GM23338 (cell line): ENCODE results near the gene MAN1C1. TPM values are rescaled to one million over a fixed set of nuclear protein-coding genes. Genes with fewer than 3 reads are reported as not detected.

ENCODE experiments used
- ATAC-seq: fragments of 200-7000 bp; cut with Tn5 transposase; 3 replicates; pipeline ENCODE4 v1.9.1; 2020
- DNase-seq: peaks from one replicate; pipeline ENCODE4 v3.0.0-alpha.2; 2015; ENCODE audit warnings: low spot score
- H2AFZ ChIP-seq: fragments of 200-600 bp; sonication (generic); 2 replicates; pipeline ENCODE4 v1.8.0; 2016; ENCODE audit warnings: antibody characterized with exemption, mild to moderate bottlenecking, moderate library complexity
- H3F3A ChIP-seq: fragments of 200-600 bp; sonication (generic); replicated peaks from 2 replicates; pipeline ENCODE4 v1.8.0; 2017; ENCODE audit warnings: antibody characterized with exemption, mixed run types, low read depth
- H3K27ac ChIP-seq: fragments of 200-600 bp; sonication (generic); 2 replicates; pipeline ENCODE4 v1.6.1; 2016; ENCODE audit warnings: low read depth
- H3K27me3 ChIP-seq: fragments of 200-600 bp; sonication (generic); 2 replicates; pipeline ENCODE4 v1.8.0; 2016; ENCODE audit warnings: mild to moderate bottlenecking, mixed run types, moderate library complexity; ENCODE audit not compliant: insufficient read depth
- H3K36me3 ChIP-seq: fragments of 200-600 bp; sonication (generic); 2 replicates; pipeline ENCODE4 v1.8.0; 2016; ENCODE audit warnings: mild to moderate bottlenecking; ENCODE audit not compliant: insufficient read depth
- H3K4me1 ChIP-seq: fragments of 200-600 bp; sonication (generic); 2 replicates; pipeline ENCODE4 v1.8.0; 2016; ENCODE audit warnings: mild to moderate bottlenecking, moderate library complexity; ENCODE audit not compliant: insufficient read depth
- H3K4me2 ChIP-seq: fragments of 200-600 bp; sonication (generic); 2 replicates; pipeline ENCODE4 v1.7.1; 2017; ENCODE audit warnings: mixed run types
- H3K4me3 ChIP-seq: fragments of 200-600 bp; sonication (generic); 2 replicates; pipeline ENCODE4 v1.6.1; 2016; ENCODE audit warnings: mixed run types
- H3K79me2 ChIP-seq: fragments of 200-600 bp; sonication (generic); replicated peaks from 2 replicates; pipeline ENCODE4 v1.8.0; 2017; ENCODE audit warnings: mild to moderate bottlenecking; ENCODE audit not compliant: insufficient read depth
- H3K9me2 ChIP-seq: fragments of 200-600 bp; sonication (generic); 2 replicates; pipeline ENCODE4 v1.8.0; 2017; ENCODE audit not compliant: insufficient read depth
- H4K20me1 ChIP-seq: fragments of 200-600 bp; sonication (generic); replicated peaks from 2 replicates; pipeline ENCODE4 v1.8.0; 2017; ENCODE audit warnings: mild to moderate bottlenecking; ENCODE audit not compliant: insufficient read depth
- H3K27ac Mint-ChIP-seq: 2 replicates; pipeline ENCODE4 v1.8.0; 2020; ENCODE audit warnings: inconsistent platforms, mild to moderate bottlenecking, moderate library complexity, mixed read lengths
- H3K27me3 Mint-ChIP-seq: 3 replicates; pipeline ENCODE4 v1.8.0; 2022; ENCODE audit warnings: low read depth, mild to moderate bottlenecking, moderate library complexity, mixed read lengths, inconsistent platforms; ENCODE audit not compliant: insufficient read depth, poor library complexity
- H3K36me3 Mint-ChIP-seq: 3 replicates; pipeline ENCODE4 v1.8.0; 2021; ENCODE audit warnings: low read depth, mild to moderate bottlenecking, inconsistent platforms, moderate library complexity, mixed read lengths
- H3K4me1 Mint-ChIP-seq: 3 replicates; pipeline ENCODE4 v1.8.0; 2020; ENCODE audit warnings: mild to moderate bottlenecking, inconsistent platforms, mixed read lengths
- H3K4me3 Mint-ChIP-seq: 3 replicates; pipeline ENCODE4 v1.8.0; 2021; ENCODE audit warnings: moderate library complexity, mild to moderate bottlenecking, inconsistent platforms, mixed read lengths
- H3K9me3 Mint-ChIP-seq: 3 replicates; pipeline ENCODE4 v1.8.0; 2020; ENCODE audit warnings: moderate library complexity, mild to moderate bottlenecking, inconsistent platforms, mixed read lengths
- CREB1 ChIP-seq: fragments of 250-450 bp; sonication (Bioruptor Pico); IDR thresholded peaks from 2 replicates; pipeline ENCODE4 v1.5.0; 2020; ENCODE audit warnings: low read depth, mild to moderate bottlenecking, moderate library complexity
- EZH2 ChIP-seq: fragments of 200-600 bp; sonication (generic); IDR thresholded peaks from one replicate; pipeline ENCODE4 v1.8.0; 2017; ENCODE audit warnings: antibody characterized with exemption, mild to moderate bottlenecking, low read depth; ENCODE audit not compliant: unreplicated experiment
- EZH2phosphoT487 ChIP-seq: fragments of 200-600 bp; sonication (generic); IDR thresholded peaks from one replicate; pipeline ENCODE4 v1.8.1; 2018; ENCODE audit warnings: antibody characterized with exemption; ENCODE audit not compliant: unreplicated experiment
- JUNB ChIP-seq: IDR thresholded peaks from one replicate; pipeline ENCODE4 v1.6.1; 2016; ENCODE audit warnings: antibody characterized with exemption; ENCODE audit not compliant: unreplicated experiment
- NANOG ChIP-seq: IDR thresholded peaks from 2 replicates; pipeline ENCODE4 v1.6.1; 2016; ENCODE audit warnings: antibody characterized with exemption, borderline replicate concordance
- POLR2AphosphoS5 ChIP-seq: IDR thresholded peaks from 2 replicates; pipeline ENCODE4 v1.6.1; 2016; ENCODE audit warnings: antibody characterized with exemption, low read depth
- STAT1 ChIP-seq: IDR thresholded peaks from one replicate; pipeline ENCODE4 v1.6.1; 2016; ENCODE audit warnings: antibody characterized with exemption; ENCODE audit not compliant: unreplicated experiment
- ZNF114 ChIP-seq: fragments of 250-450 bp; sonication (Bioruptor Pico); IDR thresholded peaks from 2 replicates; pipeline ENCODE4 v1.5.0; 2020; ENCODE audit warnings: mild to moderate bottlenecking, moderate library complexity
- ZNF331 ChIP-seq: fragments of 250-450 bp; sonication (Bioruptor Pico); IDR thresholded peaks from 2 replicates; pipeline ENCODE4 v1.5.0; 2020; ENCODE audit warnings: low read depth, mild to moderate bottlenecking, moderate library complexity
- polyA plus RNA-seq: library from polyadenylated mRNA; unstranded; fragments of >200 nt; fragmentation: Nextera tagmentation; extraction: Ambion mirVana; gene quantifications from 2 replicates; pipeline ENCODE4 v1.2.1, GENCODE V29; 2016
- total RNA-seq: library from RNA; depleted of rRNA; stranded (reverse); fragments of >200 nt; shearing (Covaris generic); gene quantifications from 2 replicates; pipeline ENCODE4 v1.2.3, GENCODE V29; 2014
- TF ChIP-seq, protein P1 (sequence below): fragments of 250-450 bp; sonication (Bioruptor Pico); IDR thresholded peaks from 2 replicates; pipeline ENCODE4 v1.5.0; 2020; ENCODE audit warnings: mild to moderate bottlenecking, moderate library complexity
- TF ChIP-seq, protein P2 (sequence below): IDR thresholded peaks from 2 replicates; pipeline ENCODE4 v1.6.1; 2016; ENCODE audit warnings: antibody characterized with exemption
- TF ChIP-seq, protein P3 (sequence below), 2 experiments: fragments of 200-600 bp in 1 of 2; sonication (generic) in 1 of 2; conservative IDR thresholded peaks; 2 replicates each; pipeline versions ENCODE4 v1.5.1 to v1.6.1; 2016 to 2017; ENCODE audit warnings: antibody characterized with exemption in 2 of 2, low read depth in 2 of 2, mild to moderate bottlenecking in 2 of 2, moderate library complexity in 1 of 2
- TF ChIP-seq, protein P4 (sequence below): IDR thresholded peaks from one replicate; pipeline ENCODE4 v1.6.1; 2018; ENCODE audit warnings: antibody characterized with exemption; ENCODE audit not compliant: unreplicated experiment

Gene MAN1C1
- total and polyA plus RNA-seq, 2 experiments from 2014 or later = 5.4 to 13.6 TPM

DNA sequence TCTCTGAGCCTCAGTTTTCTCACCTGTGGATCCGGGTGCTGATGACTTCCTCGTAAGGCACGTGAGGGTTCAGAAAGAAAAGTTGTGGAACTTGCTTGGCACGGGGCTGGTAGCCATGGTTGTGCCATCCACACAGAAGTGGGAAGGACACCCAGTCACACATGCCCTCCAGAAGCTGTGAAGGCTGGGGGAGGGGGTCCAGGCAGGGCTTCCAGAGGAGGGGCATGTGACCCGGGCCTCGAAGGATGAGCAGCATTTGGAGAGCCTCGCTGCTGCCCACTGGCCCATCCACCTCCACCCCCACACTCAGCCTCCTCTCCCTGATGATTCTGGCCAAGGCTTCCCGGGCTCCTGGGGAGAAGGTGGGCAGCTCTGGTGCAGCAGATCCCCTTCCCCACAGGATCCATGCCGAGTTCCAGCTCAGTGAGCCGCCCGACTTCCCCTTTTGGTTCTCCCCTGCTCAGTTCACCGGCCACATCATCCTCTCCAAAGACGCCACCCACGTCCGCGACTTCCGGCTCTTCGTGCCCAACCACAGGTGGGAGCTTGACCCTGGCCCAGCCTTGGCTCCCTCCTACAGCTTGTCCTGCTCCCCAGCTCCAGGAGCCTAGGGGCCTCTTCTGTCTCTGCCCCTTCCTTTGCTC is 192.8 kb downstream of the MAN1C1 start:
- no peak overlapping the region for H3K27ac Mint-ChIP-seq
- no peaks in the 10 kb centered on the region for H3K27me3 ChIP-seq
- H3K27ac ChIP-seq = no peak overlapping the region
- ATAC-seq = no peak
- H3K4me3 ChIP-seq = no peak overlapping the region
- peaks cover 18% of the 10 kb centered on the region for H3K36me3 Mint-ChIP-seq
- no peaks in the 10 kb centered on the region for H4K20me1 ChIP-seq
- no peaks in the 10 kb centered on the region; the same call in 1 of the 2 replicates for H3F3A ChIP-seq
- no peak overlapping the region for H3K4me3 Mint-ChIP-seq
- H3K4me1 ChIP-seq = no peaks in the 10 kb centered on the region; the same call in 1 of the 2 replicates
- H3K9me2 ChIP-seq = no peaks in the 10 kb centered on the region
- DNase-seq = no peak
- H3K9me3 Mint-ChIP-seq = no peaks in the 10 kb centered on the region
- H3K27me3 Mint-ChIP-seq = peaks cover 9% of the 10 kb centered on the region
- TF ChIP-seq NANOG = no peak
- TF ChIP-seq, protein P1, sequence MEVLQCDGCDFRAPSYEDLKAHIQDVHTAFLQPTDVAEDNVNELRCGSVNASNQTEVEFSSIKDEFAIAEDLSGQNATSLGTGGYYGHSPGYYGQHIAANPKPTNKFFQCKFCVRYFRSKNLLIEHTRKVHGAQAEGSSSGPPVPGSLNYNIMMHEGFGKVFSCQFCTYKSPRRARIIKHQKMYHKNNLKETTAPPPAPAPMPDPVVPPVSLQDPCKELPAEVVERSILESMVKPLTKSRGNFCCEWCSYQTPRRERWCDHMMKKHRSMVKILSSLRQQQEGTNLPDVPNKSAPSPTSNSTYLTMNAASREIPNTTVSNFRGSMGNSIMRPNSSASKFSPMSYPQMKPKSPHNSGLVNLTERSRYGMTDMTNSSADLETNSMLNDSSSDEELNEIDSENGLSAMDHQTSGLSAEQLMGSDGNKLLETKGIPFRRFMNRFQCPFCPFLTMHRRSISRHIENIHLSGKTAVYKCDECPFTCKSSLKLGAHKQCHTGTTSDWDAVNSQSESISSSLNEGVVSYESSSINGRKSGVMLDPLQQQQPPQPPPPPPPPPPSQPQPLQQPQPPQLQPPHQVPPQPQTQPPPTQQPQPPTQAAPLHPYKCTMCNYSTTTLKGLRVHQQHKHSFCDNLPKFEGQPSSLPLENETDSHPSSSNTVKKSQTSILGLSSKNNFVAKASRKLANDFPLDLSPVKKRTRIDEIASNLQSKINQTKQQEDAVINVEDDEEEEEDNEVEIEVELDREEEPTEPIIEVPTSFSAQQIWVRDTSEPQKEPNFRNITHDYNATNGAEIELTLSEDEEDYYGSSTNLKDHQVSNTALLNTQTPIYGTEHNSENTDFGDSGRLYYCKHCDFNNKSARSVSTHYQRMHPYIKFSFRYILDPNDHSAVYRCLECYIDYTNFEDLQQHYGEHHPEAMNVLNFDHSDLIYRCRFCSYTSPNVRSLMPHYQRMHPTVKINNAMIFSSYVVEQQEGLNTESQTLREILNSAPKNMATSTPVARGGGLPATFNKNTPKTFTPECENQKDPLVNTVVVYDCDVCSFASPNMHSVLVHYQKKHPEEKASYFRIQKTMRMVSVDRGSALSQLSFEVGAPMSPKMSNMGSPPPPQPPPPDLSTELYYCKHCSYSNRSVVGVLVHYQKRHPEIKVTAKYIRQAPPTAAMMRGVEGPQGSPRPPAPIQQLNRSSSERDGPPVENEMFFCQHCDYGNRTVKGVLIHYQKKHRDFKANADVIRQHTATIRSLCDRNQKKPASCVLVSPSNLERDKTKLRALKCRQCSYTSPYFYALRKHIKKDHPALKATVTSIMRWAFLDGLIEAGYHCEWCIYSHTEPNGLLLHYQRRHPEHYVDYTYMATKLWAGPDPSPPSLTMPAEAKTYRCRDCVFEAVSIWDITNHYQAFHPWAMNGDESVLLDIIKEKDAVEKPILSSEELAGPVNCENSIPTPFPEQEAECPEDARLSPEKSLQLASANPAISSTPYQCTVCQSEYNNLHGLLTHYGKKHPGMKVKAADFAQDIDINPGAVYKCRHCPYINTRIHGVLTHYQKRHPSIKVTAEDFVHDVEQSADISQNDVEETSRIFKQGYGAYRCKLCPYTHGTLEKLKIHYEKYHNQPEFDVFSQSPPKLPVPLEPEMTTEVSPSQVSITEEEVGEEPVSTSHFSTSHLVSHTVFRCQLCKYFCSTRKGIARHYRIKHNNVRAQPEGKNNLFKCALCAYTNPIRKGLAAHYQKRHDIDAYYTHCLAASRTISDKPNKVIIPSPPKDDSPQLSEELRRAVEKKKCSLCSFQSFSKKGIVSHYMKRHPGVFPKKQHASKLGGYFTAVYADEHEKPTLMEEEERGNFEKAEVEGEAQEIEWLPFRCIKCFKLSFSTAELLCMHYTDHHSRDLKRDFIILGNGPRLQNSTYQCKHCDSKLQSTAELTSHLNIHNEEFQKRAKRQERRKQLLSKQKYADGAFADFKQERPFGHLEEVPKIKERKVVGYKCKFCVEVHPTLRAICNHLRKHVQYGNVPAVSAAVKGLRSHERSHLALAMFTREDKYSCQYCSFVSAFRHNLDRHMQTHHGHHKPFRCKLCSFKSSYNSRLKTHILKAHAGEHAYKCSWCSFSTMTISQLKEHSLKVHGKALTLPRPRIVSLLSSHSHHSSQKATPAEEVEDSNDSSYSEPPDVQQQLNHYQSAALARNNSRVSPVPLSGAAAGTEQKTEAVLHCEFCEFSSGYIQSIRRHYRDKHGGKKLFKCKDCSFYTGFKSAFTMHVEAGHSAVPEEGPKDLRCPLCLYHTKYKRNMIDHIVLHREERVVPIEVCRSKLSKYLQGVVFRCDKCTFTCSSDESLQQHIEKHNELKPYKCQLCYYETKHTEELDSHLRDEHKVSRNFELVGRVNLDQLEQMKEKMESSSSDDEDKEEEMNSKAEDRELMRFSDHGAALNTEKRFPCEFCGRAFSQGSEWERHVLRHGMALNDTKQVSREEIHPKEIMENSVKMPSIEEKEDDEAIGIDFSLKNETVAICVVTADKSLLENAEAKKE (CRISPR knock-in tag) = no peak
- TF ChIP-seq ZNF331 (CRISPR knock-in tag) = no peak
- TF ChIP-seq CREB1 (CRISPR knock-in tag) = no peak
- TF ChIP-seq, protein P2, sequence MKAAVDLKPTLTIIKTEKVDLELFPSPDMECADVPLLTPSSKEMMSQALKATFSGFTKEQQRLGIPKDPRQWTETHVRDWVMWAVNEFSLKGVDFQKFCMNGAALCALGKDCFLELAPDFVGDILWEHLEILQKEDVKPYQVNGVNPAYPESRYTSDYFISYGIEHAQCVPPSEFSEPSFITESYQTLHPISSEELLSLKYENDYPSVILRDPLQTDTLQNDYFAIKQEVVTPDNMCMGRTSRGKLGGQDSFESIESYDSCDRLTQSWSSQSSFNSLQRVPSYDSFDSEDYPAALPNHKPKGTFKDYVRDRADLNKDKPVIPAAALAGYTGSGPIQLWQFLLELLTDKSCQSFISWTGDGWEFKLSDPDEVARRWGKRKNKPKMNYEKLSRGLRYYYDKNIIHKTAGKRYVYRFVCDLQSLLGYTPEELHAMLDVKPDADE = no peak
- TF ChIP-seq ZNF114 = no peak
- TF ChIP-seq, protein P3, sequence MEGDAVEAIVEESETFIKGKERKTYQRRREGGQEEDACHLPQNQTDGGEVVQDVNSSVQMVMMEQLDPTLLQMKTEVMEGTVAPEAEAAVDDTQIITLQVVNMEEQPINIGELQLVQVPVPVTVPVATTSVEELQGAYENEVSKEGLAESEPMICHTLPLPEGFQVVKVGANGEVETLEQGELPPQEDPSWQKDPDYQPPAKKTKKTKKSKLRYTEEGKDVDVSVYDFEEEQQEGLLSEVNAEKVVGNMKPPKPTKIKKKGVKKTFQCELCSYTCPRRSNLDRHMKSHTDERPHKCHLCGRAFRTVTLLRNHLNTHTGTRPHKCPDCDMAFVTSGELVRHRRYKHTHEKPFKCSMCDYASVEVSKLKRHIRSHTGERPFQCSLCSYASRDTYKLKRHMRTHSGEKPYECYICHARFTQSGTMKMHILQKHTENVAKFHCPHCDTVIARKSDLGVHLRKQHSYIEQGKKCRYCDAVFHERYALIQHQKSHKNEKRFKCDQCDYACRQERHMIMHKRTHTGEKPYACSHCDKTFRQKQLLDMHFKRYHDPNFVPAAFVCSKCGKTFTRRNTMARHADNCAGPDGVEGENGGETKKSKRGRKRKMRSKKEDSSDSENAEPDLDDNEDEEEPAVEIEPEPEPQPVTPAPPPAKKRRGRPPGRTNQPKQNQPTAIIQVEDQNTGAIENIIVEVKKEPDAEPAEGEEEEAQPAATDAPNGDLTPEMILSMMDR (conservative IDR thresholded peaks at IDR 0.05; ENCODE audit: low read depth in 2 of 2) = no peak
- TF ChIP-seq, protein P4, sequence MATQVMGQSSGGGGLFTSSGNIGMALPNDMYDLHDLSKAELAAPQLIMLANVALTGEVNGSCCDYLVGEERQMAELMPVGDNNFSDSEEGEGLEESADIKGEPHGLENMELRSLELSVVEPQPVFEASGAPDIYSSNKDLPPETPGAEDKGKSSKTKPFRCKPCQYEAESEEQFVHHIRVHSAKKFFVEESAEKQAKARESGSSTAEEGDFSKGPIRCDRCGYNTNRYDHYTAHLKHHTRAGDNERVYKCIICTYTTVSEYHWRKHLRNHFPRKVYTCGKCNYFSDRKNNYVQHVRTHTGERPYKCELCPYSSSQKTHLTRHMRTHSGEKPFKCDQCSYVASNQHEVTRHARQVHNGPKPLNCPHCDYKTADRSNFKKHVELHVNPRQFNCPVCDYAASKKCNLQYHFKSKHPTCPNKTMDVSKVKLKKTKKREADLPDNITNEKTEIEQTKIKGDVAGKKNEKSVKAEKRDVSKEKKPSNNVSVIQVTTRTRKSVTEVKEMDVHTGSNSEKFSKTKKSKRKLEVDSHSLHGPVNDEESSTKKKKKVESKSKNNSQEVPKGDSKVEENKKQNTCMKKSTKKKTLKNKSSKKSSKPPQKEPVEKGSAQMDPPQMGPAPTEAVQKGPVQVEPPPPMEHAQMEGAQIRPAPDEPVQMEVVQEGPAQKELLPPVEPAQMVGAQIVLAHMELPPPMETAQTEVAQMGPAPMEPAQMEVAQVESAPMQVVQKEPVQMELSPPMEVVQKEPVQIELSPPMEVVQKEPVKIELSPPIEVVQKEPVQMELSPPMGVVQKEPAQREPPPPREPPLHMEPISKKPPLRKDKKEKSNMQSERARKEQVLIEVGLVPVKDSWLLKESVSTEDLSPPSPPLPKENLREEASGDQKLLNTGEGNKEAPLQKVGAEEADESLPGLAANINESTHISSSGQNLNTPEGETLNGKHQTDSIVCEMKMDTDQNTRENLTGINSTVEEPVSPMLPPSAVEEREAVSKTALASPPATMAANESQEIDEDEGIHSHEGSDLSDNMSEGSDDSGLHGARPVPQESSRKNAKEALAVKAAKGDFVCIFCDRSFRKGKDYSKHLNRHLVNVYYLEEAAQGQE = no peak
- no peak for TF ChIP-seq EZH2phosphoT487
- TF ChIP-seq POLR2AphosphoS5 = no peak
- no peak for TF ChIP-seq JUNB
- TF ChIP-seq STAT1 = no peak
- no peak for TF ChIP-seq EZH2
- H3K36me3 ChIP-seq = no peaks in the 10 kb centered on the region
- H3K4me2 ChIP-seq = no peak overlapping the region
- H3K4me1 Mint-ChIP-seq = no peaks in the 10 kb centered on the region
- no peaks in the 10 kb centered on the region for H3K79me2 ChIP-seq
- no peak overlapping the region for H2AFZ ChIP-seq
